WI38 (cell line): ENCODE measurements around the gene TUBB2B.

Source experiments
- H3K4me3 ChIP-seq: 2 replicates; pipeline ENCODE4 v1.5.1; 2011; ENCODE audit warnings: low read depth, mild to moderate bottlenecking, control low read depth, low read length
- CTCF ChIP-seq: IDR thresholded peaks from 2 replicates; pipeline ENCODE4 v1.5.1; 2012; ENCODE audit warnings: low read depth, mild to moderate bottlenecking, control low read depth, low read length

TUBB2B gene

DNA sequence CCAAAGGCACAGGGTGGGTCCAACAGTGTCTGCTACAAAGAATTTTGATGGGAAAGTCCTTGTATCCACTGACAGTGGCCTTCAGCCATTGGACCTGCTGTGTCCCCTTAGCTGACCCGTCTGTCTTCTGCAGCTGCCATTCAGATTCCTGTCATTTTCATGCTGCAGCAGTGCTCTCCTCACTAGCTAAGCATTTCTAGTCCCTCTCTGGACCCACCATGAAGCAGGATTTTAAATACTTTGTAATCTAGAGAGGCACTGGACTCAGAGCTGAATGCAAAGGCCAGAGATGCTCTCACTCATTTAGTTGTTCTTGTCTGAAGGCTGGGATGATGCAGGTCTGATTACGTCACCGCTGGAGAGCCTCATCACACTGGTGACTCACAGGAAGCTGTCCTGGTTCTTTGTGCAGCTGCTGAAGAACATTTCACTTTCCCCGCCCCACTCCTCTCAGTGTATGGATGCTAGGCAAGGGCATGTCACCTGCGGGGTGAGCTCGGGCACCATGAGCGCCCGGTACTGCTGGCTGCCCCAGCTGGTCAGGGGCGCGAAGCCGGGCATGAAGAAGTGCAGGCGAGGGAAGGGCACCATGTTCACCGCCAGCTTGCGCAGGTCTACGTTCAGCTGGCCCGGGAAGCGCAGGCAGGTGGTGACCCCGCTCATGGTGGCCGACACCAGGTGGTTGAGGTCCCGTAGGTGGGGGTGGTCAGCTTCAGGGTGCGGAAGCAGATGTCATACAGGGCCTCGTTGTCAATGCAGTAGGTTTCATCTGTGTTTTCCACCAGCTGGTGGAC, 50.7 kb downstream of the TUBB2B start:
- no peak for TF ChIP-seq CTCF
- no peak overlapping the region for H3K4me3 ChIP-seq

- no peak for TF ChIP-seq CTCF
- no peak overlapping the region for H3K4me3 ChIP-seq
Measured at GRCh38 chr6:3175715-3176402, 51.6 kb downstream of the TUBB2B start.
